Activated T-cell treated with anti-CD3 and anti-CD28 coated beads for 24 hours (primary cell): ENCODE results near the gene BAIAP2L2.
"Not testable (repeated sequence)": the region's sequence is repeated elsewhere in the genome, so short reads cannot be mapped to it uniquely, and the experiment has no call there.

Experiments
- DNase-seq: peaks from one replicate; pipeline ENCODE4 v3.0.0-alpha.2; 2020; ENCODE audit warnings: low read depth

BAIAP2L2 gene, protein sequence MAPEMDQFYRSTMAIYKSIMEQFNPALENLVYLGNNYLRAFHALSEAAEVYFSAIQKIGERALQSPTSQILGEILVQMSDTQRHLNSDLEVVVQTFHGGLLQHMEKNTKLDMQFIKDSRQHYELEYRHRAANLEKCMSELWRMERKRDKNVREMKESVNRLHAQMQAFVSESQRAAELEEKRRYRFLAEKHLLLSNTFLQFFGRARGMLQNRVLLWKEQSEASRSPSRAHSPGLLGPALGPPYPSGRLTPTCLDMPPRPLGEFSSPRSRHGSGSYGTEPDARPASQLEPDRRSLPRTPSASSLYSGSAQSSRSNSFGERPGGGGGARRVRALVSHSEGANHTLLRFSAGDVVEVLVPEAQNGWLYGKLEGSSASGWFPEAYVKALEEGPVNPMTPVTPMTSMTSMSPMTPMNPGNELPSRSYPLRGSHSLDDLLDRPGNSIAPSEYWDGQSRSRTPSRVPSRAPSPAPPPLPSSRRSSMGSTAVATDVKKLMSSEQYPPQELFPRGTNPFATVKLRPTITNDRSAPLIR

DNA sequence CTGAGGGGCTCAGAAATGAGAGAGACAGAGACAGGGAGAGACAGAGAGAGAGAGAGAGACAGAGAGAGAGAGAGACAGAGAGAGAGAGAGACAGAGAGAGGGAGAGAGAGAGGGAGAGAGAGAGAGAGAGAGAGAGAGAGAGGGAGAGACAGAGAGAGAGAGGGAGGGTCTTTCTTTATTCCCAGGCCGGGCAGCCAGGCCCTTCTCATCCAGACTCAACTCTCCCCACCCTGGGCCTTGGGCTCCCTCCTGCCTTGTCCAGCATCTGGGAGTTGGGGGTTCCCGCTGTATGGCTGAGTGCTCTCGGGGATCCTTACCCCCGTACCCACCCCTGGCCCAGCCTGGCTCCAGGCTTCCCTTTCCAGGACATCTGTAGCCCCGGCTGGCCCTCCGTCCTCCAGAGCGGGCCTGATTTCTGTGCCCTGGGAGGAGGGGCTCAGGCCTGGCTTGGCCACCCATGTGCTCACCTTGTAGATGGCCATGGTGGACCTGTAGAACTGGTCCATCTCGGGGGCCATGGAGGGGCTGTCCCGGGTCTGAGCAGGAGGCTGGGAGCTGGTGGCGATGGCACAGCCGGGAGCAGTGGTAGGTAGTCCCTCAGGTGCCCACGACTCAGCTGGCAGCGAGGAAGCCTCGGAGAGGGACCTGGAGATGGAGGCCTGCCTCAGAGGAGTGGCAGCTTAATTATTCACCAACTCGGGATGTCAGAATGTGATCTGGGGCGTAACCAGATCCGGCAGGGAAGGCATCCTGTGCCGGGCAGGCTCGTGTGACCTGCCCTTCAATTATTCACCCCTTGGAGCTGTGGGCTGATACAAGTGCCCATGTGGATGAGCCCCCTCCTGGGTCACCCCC is at the start of gene BAIAP2L2:
Gene BAIAP2L2 (minus strand): TSS at position 677 of the 855 bp plus-strand sequence. CDS start 159 bp downstream, at position 518.
- DNase-seq = no peak

DNA sequence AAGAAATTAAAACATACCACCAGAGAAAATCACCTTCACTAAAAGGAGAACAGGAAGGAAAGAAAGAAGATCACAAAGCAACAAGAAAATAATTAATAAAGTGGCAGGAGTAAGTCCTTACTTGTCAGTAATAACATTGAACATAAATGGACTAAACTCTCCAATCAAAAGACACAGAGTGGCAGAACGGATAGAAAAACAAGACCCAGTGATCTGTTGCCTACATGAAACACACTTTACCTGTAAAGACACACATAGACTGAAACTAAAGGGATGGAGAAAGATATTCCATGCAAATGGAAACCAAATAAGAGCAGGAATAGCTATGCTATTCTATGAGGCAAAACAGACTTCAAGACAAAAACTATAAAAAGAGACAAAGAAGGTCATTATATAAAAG is 45.2 kb upstream of the BAIAP2L2 start:
- DNase-seq = no peak

DNA sequence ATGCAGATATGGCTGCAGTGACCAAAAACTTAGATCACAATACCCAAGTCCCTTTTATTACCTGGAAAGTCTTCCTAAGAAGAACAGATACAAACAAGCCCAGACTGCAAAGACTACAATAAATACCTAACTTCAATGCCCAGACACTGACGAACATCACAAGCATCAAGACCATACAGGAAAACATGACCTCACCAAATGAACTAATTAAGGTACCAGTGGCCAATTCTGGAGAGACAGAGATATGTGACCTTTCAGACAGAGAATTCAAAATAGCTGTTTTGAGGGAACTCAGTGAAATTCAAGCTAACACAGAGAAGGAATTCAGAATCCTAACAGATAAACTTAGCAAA is 44.1 kb upstream of the BAIAP2L2 start:
- not testable (repeated sequence) for DNase-seq

DNA sequence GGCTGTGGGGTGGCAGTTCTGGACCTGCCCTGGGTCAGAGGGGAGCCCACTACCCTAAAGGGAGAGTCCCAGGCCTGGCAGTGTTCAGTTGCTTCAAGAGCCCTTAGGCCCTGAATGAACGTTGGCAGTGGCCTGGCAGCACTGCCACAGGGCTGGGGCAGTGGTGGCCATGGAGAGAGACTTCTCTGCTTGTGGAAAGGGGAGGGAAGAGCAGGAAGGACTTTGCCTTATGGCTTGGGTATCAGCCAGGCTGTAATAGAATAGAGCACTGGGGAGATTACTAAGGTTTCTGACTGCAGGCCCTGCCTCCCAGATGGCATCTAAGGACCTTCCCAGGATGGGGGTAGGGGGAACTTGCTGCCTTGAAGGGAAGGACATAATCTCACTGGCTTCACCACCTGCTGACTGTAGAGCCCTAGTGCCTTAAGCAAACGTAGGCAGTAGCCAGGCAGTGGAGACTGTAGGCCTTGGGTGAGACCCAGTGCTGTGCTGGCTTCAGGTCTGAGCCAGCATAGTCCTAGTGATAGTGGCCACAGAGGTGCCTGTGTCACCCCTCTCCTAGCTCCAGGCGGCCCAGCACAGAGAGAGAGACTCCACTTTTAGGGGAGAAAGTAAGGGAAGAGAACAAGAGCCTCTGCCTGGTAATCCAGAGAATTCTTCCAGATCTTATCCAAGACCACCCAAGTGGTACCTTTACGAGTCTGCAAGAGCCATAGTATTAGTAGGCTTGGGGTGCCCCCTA is 43.5 kb upstream of the BAIAP2L2 start:
- no peak for DNase-seq

DNA sequence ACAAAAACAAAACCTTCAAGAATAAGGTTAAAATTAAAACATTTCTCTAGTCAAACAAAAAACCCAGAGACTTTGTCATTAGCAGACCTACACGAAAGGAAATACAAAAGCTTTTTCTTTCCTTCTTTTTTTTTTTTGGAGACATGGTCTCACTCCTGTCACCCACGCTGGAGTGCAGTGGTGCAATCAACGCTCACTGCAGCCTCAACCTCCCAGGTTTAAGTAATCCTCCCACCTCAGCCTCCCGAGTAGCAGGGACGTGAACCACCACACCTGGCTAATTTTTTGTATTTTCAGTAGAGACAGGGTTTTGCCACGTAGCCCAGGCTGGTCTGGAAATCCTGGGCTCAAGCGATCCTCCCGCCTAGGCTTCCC is 40.6 kb upstream of the BAIAP2L2 start:
- no peak for DNase-seq

DNA sequence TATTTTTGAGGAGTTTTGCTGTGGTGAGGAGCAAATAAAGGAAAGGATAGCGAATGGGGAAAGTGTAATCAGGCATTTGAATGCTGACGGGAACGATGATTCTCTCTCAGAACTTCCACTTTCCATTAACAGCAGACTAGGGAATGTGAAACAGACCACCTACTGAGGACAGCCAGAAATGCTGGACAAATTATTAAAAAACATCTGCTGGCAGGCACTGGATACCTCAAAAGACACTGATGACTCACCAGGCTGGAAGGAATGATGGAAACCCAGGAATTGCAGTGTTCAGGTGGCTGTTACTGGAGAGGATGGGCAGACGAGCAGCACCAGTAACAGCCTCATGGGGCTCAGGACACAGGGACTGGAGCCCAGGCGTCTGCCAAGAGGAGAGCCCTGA is 37.8 kb upstream of the BAIAP2L2 start:
- no peak for DNase-seq

DNA sequence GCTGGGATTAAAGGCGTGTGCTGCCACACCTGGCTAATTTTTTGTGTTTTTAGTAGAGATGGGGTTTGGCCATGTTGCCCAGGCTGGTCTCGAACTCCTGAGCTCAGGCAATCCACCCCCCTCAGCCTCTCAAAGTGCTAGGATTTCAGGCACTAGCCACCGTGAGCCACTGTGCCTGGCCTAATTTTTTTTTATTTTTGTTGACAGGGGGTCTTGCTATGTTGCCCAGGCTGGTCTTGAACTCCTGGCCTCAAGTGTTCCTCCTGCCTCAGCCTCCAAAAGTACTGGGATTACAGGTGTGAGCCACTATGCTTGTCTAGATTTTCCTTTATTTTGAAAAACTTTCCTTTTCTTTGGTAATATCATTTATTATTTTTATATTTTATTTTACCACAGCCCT is 35.7 kb upstream of the BAIAP2L2 start:
- not testable (repeated sequence) for DNase-seq

DNA sequence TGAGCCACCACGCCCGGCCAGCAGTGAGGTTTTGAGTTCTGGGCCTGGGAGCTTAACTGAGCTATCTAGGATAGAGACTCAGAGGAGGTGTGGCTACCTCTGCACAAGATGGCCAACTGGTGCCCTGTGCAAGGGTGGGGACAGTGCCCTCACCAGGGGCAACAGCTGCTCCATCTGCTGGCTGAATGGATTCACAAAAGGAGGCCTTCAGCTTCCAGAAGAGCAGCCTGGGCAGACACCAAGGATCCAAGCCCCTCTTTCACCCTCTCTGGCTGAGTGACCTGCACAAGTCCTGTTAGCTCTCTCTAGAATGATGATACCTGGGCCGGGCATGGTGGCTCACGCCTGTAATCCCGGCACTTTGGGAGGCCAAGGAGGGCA is 33.5 kb upstream of the BAIAP2L2 start:
- DNase-seq = no peak

DNA sequence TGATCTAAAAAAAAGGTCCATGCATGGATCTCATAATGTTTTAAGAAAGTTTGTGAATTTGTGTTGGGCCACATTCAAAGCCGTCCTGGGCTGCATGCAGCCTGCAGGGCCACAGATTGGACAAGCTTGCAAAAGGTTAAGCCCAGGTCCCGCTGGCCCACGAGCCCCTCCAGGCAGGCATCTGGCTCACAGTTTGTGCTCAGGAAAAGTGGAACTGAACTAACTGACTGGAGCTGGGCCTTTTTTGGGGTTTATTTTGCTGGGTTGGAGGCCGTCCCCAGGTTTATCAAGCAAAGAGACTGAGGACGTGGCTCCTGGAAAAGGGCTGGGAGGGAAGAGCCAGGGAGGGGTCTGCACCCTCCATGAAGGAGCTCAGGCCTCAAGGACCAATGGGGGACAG is 32.1 kb upstream of the BAIAP2L2 start:
- no peak for DNase-seq

DNA sequence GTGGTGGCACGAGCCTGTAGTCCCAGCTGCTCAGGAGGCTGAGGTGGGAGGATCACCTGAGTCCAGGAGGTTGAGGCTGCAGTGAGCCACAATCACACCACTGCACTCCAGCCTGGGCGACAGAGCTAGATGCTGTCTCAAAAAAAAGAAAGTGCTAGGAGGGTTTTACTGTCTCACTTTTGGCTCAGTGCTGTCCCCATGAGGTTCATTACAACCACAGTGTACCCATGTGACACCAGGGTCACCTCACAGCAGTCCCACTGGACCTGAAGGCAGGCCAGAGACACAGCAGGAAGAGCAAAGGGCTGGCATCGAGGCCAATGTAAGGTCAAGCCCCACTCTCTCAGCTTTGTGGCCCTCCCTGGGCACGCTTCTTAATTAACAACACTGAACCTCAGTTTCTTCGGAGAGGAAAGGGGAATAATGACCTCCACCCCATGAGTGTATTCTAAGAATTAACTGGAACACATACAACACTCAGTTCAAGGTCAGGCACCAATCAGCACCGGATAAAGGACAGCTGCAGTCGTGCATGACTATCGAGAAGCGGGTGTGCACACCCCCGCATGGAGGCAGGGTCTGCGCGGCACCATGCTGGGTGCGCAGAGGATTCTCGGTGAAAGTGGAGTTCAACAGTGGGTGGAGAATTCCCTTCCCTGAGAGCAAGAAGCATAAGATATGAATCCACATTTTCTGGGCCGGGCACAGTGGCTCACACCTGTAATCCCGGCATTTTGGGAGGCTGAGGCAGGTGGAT is 30.9 kb upstream of the BAIAP2L2 start:
- no peak for DNase-seq

DNA sequence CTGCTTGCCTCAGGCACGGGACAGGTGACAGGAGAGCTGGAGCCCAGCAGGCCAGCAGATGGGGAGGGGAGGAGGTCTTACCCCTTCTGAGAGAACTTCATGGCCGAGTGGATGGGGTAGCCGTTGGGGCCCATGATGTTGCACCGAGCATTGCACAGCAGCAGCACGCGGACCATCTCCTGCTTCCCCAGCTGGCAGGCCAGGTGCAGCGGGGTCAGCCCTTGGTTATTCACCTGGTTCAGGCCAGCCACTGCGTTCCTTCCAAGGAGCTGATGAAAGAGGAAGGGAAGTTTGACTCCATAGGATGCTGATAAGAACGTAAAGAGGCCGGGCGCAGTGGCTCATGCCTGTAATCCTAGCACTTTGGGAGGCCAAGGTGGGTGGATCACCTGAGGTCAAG is 29.4 kb upstream of the BAIAP2L2 start:
- no peak for DNase-seq

DNA sequence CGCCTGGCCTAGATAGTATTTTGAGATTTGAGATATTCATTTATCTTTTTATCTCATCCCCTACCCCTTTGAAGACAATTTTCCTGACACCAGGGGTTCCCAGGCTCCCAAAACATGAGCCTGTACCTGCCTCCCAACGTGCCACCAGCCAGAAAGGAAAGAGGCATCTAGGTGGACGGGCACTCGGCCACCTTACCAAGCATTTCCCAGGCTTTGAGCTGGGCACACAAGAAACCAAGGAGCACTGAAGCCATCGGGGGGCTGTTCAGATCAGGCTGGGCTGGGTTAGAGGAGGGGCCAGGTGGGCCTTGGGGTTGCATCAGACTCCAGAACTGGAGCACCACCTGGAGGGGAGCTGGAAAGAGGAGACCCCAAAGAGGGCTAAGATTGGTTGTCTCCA is 28.5 kb upstream of the BAIAP2L2 start:
- no peak for DNase-seq

DNA sequence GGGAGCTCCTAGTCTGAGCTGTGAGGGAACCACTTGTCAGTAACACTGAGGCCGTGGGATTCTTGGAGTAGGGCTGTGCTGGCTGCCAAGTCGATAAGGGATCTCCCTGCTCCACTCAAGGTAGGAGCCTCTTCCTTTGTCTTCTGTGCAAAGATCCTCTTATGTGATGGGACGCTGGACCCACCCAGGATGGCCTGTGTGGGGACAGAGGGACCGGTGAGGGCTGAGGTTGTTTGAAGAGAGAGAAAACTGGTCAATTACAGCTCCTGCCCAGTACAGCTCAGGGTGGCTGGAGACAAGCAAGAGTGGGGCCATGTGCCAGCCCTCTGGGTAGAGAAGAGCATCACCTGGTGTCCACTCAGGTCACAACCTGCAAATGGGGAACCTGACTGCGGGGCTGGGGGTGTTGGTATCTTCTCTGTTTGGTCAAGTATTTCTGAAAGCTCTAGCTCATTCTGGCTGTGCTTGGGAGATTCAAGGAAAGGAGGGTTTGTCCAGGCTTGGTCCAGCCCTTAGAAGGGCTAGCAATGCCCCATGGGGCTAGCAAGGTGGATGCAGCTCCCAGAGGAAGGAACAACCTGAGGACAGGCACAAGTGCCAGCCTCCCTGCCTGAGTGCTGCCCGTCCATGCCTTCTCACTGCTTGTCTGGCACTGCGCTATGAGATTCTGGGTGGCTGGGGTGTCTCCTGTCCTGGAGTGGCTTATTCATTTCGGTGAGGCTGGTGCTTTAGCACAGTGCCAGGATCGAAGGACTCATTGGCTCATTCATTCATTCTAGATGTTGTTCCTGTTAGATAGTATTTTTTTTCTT is 27.6 kb upstream of the BAIAP2L2 start:
- no peak for DNase-seq

DNA sequence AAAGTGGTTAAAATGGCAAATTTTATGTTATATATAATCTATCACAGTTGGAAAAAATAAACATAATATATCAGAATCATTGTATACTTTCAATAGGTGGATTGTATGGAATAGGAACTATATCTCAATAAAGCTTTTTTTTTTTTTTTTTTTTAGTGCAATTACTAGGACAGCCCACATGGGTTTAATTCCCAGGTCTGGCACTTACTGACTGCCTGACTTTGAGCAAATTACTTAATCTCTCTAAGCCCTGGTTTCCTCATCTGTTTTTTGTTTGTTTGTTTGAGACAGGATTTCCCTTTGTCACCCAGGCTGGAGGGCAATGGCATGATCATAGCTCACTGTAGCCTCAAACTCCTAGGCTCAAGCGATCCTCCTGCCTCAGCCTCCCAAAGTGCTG is 26.1 kb upstream of the BAIAP2L2 start:
- DNase-seq = no peak

DNA sequence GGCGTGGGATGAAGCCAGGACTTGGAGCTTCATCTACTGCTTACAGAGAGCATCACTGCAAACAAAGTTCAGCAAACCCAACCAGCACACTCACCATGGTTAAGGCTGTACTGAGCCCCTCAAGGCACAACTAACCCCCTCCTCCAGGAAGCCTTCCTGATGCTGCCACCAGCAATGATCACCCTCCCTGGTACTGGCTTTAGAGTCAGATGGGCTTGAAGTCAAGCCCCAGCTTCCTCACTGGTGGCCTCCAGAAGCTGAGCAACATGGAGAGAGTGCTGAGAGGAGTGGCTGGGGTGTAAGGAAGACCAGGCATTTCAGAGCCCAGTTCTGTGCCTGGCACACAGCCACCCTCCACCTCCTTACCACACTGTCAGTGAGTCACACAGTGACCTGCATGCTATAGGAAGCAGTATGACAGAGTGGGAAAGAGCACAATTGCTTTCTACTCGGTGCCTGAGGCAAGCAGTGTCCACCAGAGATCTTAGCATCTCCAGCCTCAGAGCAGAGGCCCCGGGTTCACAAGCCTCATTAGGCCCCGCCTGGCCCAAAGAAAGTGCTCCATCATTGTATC is 24.7 kb upstream of the BAIAP2L2 start:
- DNase-seq = no peak

DNA sequence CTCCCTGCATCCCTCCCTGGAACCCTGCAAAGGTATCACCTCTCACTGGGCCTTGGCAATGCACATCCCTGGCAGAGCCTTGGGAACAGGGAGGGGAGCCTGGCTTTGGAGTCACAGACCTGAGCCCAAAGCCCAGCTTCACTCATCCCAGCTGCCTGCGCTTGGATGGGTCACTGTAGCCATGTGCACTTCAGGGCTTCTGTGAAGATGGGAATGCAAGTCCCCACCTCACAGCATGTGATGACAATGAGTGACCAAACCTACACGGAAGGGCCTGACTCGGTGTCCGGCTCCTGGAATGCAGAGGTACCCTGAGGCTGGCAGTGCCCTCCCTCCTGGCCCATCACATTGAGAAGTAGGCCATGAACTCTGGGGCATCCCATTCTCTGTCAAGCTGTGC is 22.8 kb upstream of the BAIAP2L2 start:
- DNase-seq = no peak

DNA sequence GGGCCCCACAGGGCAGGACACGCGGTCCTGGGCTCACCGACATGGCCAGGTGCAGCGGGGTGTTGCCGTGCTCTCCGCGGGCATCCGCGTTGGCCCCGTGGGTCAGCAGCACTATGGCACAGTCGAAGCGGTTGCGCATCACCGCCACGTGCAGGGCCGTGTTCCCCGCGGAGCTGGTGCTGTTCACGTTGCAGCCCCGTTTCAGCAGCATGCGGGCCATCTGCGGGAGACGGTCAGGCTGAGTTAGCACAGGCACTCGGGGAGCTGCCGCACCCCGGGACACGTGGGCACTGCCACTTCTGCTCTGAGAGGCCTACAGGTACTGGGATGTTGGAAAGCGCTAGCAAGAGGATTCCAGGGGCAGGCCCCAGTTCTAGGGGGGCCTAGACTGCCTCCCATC is 22.3 kb upstream of the BAIAP2L2 start:
- no peak for DNase-seq

DNA sequence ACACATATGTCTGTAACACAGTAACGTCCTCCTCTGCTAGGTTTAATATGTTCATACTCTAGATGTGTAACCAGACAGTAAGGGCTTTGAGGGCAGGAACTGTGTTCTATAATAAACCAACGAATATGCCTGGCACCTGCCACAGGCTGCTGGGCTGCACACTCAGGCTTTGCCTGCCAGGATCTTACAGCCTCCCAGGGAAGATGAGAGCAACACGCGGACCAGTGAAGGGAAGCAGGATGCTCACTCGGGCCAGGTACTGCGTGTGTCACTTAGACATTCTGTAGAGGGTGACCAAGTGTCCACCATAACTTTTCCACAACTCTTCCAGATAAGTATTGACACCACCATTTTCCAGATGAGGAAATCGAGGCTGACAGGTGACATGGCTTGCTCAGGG is 21.7 kb upstream of the BAIAP2L2 start:
- no peak for DNase-seq

DNA sequence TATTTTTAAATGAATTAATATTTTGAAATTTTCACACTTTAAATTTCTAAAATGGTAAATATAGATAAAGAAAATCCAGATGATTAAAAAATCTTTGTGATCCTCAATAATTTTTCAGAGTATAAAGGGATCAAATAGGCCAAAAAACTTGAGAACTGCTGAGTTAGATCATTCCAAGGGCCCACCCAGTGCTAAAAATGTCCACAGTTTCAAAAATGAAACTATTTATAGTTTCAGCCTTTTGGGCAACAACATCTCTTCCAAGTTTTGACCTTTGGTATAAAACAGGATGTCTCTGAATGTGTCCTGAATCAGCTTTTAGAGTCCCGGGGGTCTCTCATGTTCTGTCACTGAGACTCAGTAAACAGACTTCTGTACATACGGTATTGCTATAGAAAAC is 20.9 kb upstream of the BAIAP2L2 start:
- no peak for DNase-seq

DNA sequence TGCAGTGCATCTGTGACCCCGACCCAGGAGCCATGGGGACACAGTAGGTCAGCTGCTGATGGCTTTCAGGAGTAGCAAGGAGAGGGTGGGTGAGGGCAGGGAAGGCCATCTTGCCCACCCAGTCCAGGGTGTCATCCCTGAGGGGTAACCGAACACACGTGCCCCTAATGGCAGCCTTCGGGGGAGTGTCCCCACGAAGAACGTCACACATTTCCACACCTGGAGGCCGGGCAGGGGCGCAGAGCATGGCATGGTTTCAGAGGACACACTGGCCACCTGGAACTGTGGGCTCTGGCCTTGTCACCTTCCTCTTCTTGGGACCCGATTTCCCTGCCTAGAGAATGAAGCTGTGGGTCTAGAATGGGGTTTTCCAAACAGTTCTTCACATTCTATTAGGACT is 19.4 kb upstream of the BAIAP2L2 start:
- no peak for DNase-seq

DNA sequence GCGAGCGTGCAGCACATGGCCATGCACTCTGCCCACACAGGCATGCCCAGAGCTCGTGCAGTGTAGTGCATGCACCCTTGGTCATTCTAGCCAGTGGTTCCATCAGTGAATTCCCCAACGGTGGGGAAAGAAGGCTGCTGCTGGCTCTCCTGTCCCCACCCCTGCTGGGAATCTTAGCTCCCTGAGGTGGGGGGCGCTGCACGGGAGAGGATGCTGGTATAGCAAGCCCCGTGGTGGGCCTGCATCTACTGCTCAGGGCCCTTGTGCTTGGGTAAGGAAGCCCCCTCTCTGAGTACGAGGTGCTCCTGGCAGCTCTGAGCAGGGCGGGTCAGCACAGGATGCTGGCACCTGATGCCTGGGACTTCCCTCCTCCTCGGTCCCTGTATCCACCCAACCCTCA is 18.5 kb upstream of the BAIAP2L2 start:
- DNase-seq = no peak
